Activated effector memory CD4-positive, alpha-beta T cell treated with anti-CD3 and anti-CD28 coated beads, Interleukin-2, amount 50 U/mL, for 16 hours (primary cell): Measurements from ENCODE around the gene RAB30.
"Not testable (repeated sequence)": the region's sequence is repeated elsewhere in the genome, so short reads cannot be mapped to it uniquely, and the experiment has no call there.

Experiments used
- DNase-seq: peaks from one replicate; pipeline ENCODE4 v3.0.0-alpha.2; 2020

RAB30 gene

DNA sequence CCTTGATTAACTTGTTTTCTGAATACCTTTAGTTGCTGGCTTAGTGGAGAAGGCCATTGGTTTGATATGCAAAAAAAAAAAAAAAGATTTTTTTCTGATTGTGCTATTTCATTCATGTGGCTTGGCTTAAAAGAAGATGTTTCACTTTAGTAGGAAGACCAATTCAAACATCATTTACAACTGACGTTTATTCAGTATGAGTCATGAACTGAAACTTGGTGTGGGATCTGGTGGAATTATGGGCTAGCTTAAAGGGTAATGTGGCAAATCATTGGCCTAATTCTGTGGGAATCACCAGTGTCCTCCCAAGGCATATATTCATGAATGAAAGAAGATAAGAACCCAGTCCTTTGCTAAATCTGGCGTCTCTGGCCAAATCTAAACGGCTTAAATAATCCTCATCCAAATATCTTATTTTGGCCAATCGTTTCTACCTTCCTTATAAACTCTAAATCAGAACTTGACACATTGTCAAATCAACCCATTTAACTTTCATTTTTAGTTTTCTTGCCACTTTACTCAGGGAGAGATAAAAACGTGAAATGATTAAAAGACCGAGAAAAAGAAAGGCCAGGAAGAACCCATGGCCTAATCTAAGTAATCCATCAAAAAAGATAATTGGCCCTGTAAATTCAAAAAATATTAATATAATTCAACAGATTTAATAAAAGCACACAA, 93.1 kb downstream of the RAB30 start:
- DNase-seq = no peak

DNA sequence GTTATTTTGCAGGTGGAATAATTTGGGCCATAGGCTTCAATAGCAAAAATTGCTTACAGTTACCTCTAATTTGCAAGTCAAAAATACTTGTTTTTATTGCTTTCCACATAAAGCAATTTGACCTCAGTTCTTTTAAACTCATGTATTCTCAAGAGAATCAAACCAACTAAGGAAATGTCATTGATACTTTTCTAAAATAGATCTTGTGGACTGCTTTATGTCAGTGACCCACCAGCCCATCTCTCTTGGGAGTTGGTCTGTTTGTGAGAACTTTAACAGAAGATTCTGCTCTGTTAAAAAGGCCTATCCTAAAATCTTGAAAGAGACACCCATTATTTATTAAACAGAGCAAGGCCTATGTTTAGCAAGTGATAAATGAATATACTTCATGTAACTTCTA, 94.9 kb downstream of the RAB30 start:
- DNase-seq = no peak

DNA sequence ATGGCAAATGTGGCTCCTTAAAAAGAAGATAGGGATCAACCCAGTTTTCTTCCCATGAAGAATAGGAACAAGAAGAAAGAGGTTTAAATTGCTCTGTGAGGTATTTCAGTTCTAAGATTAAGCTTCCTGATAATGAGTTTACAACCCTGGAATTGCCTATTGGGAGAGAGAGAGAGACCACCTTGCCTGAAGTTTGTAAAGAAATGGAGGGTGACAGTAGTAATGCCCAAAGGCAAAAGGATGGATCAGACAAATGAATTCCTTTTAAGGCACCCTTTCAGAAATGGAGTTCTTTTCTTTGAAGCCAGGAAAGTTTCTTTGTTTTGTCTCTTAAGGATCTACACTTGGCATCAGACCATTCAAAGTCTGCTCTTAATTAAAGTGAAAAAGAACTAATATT, 95.8 kb downstream of the RAB30 start:
- DNase-seq = no peak

DNA sequence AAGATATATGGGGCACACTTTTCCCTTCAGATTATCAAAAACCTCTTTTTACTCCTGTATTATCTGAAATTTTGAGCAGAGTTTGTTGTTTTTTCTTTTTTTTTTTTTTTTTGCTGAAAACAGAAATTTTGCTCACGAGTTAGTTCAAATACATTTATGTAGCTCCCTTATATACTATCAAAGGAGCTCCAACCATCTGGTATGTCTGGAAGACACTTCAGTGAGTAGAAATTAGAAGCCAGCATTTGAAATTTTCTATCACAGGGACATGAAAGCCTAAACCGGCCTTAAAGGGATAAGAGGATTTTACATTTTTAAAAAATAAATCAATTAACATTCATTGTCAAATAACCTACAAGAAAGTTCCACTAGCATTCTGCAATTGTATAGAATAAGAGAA, 96.8 kb downstream of the RAB30 start:
- DNase-seq = no peak

DNA sequence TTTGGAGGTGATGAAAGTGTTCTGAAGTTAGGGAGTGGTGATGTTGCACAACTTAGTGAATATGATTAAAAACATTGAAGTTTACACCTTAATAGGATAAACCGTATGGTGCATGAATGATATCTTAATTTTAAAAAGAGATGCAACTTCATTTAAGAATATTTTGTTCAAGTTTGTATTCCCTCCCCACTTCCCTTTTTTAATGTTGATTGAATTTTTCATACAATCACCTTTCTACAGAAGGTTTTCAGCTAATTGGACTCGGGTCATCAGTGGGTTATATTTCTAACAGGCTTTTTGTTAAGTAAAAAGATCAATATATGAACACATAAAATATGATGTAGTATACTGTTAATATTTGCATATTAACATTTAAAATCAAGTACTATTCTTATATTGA, 97.6 kb downstream of the RAB30 start:
- no peak for DNase-seq

DNA sequence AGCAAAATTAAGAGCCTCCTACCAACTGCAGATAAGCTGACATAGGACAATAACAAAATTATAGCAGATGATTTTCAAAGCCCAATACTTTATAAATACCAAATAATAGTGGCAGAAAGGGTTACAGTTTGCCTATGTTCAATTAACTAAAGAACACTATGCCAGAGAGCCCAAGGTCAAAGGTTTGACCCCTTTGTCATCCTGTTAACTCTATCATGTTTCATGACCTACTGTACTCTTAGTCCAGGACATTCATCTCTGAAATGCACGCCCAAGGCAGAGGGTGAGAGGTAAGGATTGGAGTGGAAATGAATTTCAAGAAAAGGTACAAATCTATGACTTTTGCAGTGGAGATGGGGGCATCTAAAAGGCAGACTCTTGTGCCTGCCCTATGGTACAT, 99.6 kb downstream of the RAB30 start:
- no peak for DNase-seq

DNA sequence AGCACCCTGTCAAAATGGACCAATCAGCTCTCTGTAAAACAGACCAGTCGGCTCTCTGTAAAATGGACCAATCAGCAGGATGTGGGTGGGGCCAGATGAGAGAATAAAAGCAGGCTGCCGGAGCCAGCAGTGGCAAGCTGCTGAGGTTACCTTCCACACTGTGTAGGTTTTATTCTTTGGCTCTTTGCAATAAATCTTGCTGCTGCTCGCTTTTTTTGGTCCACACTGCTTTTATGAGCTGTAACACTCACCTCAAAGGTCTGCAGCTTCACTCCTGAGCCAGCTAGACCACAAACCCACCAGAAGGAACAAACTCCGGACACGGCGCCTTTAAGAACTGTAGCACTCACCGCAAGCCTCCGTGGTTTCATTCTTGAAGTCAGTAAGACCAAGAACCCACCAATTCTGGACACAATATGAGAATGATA, 100.2 kb downstream of the RAB30 start:
- DNase-seq = not testable (repeated sequence)

DNA sequence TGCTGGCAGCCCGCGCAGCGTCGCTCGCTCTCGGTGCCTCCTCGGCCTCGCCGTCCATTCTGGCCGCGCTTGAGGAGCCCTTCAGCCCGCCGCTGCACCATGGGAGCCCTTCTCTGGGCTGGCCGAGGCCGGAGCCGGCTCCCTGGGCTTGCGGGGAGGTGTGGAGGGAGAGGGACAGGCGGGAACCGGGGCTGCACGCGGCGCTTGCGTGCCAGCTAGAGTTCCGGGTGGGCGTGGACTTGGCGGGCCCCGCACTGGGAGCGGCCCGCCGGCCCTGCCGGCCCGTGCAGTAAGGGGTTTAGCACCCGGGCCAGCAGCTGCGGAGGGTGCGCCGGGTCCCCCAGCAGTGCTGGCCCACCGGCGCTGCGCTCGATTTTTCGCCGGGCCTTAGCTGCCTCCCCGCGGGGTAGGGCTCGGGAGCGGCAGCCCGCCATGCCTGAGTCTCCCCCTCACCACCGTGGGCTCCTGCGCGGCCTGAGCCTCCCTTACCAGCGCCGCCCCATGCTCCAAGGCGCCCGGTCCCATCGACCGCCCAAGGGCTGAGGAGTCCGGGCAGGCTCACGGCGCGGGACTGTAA, 101.1 kb downstream of the RAB30 start:
- not testable (repeated sequence) for DNase-seq

DNA sequence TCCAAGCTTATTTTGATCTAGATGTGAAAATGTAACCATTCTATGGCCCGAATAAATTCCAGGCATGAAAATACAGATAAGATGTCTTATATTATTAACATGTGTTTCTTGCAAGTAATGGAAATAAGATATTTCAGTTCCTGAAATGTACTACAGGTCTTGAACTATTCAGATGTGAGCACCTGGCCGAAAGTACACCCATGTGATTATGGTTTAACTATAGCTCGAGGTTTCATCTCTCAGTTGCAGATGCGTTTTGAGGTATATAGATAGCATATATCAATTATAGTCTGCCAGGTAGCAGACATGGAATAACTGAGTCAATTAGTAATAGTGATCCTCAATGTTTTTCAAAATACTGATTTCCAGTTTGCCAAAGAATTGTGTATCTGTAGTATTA, 101.9 kb downstream of the RAB30 start:
- DNase-seq = no peak

DNA sequence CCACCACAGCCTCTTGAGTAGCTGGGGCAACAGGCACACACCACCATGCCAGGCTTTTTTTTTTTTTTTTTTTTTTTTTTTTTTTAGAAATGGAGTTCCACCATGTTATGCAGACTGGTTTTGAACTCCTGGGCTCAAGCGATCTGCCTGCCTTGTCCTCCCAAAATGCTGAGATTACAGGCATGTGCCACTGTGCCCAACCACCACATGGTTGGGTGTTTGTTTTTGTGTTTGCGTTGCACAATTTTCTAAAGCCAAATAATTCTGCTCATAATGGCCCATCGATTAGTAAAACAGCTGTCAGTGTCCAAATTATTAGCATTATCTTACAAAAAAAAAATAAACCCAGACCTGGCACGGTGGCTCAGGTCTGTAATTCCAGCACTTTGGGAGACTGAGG, 104.3 kb downstream of the RAB30 start:
- DNase-seq = no peak

DNA sequence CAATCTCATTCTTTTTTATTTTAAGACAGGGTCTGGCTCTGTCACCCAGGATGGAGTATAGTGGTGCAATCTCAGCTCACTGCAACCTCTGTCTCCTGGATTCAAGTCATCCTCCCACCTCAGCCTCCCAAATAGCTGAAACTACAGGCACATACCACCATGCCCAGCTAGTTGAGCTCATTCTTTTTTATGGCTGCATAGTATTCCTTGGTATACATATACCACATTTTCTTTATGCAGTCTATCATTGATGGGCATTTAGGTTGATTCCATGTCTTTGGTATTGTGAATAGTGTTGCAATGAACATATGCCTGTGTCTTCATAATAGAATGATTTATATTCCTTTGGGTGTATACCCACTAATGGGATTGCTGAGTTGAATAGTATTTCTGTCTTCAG, 109.7 kb downstream of the RAB30 start:
- DNase-seq = not testable (repeated sequence)

DNA sequence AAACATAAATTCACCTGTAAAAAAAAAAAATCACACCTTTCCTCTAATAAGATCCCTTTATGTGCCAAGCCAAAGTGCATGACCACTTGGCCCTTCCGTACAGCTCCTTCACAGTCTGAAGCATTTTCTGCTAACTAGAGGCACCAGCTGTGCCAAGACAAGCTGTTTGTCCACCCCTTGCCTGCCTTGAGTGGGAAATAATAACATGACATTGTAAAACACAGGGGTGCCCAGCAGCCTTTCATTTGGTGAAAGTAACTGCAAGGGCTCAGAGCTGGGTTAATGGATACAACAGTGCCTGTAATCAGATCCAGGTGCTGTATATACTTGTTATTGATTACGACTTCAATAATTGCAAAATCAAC, 110.9 kb downstream of the RAB30 start:
- no peak for DNase-seq

DNA sequence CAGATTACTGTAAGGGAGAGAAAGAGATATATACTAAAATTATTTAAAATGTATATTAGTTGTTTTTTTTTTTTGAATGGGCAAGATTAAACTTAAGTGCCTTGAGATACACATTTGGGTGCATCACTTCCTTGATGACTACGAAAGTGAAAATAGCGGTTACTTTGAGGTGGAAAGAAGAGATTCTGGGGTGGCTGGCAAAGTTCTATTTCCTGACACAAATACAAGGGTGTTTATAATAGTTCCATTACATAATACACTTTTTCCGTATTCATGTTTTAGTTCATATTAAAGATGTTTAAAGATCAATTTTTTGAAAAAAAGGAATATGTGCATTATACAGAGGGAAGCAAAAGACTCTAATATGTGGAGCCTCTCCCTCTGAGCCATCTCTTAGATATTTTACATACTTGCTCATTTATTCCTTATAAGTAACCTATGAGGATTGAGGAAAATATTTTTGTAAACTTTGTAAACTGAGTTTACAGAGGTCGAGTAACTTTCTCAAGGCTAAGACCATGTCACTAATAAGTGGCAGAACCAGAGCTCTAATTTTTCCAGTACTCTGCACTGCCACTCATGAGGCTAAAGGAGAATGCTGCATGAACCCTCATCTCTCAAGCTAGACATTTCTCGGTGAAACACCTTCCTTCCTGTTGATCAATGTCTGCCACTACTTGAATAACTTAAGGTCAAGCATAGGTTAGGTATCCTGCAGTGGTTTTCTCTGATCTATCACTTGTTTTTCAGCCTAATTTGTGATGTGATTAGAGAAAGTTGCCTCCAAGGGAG, 111.5 kb downstream of the RAB30 start:
- no peak for DNase-seq

DNA sequence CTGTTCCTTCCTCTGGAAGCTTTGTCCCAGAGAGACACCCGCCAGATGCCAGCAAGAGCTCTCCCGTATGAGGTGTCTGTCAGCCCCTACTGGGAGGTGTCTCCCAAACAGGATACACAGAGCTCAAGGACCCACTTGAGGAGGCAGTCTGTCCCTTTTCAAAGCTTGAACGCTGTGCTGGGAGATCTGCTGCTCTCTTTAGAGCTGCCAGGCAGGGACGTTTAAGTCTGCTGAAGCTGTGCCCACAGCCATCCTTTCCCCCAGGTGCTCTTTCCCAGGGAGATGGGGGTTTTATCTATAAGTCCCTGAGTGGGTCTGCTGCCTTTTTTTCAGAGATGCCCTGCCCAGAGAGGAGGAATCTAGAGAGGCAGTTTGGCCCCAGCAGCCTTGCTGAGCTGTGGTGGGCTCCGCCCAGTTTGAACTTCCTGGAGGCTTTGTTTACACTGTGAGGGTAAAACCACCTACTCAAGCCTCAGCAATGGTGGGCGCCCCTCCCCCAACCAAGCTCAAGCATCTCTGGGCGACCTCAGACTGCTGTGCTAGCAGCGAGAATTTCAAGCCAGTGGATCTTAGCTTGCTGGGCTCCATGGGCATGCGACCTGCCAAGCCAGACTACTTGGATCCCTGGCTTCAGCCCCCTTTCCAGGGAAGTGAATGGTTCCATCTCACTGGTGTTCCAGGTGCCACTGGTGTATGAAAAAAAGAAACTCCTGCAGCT, 115.8 kb downstream of the RAB30 start:
- DNase-seq = peak; percentile 83

DNA sequence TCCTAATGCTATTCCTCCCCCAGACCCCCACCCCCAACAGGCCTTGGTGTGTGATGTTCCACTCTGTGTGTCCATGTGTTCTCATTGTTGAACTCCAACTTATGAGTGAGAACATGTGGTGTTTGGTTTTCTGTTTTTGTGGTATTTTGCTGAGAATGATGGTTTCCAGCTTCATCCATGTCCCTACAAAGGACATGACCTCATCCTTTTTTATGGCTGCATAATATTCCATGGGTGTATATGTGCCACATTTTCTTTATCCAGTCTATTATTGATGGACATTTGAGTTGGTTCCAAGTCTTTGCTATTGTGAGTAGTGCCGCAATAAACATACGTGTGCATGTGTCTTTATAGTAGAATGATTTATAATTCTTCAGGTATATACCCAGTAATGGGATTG, 121.2 kb downstream of the RAB30 start:
- DNase-seq = not testable (repeated sequence)

DNA sequence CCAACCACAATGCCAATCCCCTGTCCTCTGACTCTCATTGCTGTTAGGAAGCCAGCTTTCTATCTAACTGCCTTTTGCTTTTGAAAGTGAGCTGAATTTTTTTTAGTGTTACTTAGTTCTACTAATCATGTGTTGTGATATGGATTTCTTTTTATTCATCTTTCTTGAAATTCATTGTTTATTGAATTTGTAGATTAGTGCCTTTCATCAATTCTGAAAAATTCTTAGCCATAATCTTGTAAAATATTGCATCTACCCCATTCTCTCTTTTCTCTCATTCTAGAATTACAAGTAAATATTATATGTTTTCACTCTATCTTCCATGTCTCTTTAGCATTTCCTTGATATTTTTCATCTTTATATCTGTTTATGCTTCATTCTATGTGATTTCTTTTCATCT, 122.3 kb downstream of the RAB30 start:
- DNase-seq = no peak

DNA sequence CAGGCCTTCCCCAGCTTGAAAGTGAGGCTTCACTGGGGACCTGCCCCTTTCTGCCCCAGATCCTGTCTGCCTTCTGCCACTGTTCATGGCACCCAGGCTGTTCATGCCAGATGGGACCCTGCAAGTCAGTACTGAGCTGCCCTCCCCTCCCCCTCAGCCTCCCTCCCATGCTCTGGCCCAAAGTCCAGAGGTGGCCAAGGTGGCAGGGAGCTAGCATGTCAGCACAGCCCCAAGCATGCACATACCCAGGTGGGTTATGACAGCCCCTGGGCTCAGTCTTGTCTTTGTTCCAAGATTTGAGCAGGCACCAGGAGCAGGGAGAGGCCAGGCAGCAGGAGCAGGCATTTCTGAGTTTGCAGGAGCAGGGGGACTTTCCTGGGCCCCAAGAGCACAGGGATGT, 126.0 kb downstream of the RAB30 start:
- DNase-seq = no peak

DNA sequence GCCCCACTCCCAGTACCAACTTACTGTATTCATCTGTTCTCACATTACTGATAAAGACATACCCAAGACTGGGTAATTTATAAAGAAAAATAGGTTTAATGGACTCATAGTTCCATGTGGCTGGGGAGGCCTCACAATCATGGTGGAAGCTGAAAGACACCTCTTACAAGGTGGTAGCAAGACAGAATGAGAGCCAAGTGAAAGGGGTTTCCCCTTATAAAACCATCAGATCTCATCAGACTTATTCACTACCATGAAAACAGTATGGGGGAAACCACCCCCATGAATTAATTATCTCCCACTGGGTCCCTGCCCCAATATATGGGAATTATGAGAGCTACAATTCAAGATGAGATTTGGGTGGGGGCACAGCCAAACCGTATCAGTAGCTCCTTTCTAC, 126.7 kb downstream of the RAB30 start:
- not testable (repeated sequence) for DNase-seq

DNA sequence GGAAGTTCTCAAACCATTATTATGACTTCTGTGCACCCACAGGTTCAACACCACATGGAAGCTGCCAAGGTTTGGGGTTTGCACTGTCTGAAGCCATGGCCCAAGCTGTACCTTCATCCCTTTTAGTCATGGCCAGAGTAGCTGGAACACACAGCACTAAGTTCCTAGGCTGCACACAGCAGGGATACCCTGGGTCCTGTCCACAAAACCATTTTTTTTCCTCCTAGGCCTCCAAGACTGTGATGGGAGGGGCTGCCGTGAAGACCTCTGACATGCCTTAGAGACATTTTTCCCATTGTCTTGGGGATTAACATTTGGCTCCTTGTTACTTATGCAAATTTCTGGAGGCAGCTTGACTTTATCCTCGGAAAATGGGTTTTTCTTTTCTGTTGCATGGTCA, 127.5 kb downstream of the RAB30 start:
- no peak for DNase-seq

DNA sequence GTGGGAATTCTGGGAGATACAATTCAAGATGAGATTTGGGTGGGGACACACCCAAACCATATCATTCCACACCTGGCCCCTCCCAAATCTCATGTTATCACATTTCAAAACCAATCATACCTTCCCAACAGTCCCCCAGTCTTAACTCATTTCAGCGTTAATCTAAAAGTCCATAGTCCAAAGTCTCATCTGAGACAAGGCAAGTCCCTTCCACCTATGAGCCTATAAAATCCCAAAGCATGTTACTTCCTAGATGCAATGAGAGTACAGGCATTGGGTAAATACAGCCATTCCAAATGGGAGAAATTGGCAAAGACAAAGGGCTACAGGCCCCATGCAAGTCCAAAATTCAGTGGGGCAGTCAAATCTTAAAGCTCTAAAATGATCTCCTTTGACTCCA, 128.3 kb downstream of the RAB30 start:
- DNase-seq = not testable (repeated sequence)

DNA sequence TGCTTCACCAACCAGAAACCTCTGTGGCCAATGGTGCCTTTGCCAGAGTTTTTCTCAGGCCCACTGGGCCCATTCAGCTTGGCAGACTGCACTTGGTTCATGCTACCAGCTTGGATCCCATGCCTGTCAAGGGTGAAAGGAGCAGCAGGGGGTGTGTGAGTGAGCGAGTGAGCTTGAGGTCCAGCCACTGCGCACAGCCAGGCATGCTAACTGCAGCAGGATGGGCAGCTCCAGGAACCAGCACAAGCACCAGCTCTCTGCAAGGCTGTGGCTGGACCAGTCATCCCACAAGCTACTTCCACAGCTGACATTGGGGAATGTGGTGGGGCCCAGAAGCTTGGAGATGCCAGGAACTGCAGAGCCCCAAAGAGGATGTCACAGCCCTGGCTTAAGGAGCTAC, 129.3 kb downstream of the RAB30 start:
- DNase-seq = no peak

DNA sequence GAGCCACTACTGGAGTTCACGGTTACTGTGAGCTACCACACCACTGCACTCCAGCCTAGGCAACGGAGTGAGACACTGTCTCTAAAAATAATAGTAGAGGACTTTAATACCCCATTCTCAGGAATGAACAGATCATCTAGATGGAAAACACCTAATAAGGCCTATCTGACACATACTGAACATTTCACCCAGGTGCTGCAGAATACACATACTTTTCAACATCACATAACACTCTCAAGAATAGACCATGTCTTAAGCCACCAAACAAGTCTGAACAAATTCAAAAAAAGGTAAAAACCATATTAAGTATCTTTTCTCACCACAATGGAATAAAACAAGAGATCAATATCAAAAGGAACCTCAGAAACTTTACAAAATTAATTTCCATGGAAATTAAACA, 132.2 kb downstream of the RAB30 start:
- DNase-seq = no peak

DNA sequence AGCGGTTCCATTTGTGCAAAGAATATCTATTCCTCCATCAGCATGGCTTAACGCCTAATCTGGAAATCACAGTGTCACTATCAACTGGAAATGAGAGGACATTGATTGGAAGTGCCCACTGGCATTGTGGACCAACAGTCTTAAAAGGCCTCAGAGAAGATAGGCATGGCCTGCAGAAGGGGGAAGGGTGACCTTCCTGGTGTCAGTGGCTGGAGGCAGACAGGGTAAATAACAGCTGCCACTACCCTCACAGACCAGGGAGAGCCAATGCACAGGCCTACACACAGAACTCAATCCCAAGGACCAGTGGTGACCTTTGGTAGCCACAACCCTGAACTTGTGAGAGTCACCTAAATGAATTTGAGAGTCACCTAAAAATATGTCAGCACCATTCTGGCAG, 134.1 kb downstream of the RAB30 start:
- no peak for DNase-seq

DNA sequence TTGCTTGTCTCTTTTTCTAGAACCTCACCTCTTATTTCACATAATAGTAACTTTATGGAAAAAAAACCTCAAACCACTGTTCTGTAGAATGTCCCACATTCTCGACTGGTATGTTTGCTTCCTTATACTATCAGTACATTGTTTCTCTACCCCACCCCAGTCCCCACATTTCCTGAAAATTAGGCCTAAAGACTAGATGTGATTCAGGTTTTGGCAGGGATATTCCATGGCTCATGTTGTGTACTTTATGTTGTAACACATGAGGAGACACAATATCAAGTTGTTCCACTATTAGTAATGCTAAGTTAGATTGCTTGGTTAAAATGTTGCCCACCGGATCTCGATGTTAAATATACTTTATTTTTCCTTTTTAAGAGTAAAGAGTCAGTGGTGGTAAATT, 135.4 kb downstream of the RAB30 start:
- DNase-seq = no peak
